Liver (tissue), 9 donors: Measurements from ENCODE around the gene NAE1. TPM values are rescaled to one million over a fixed set of nuclear protein-coding genes. Genes with fewer than 3 reads are reported as not detected.

Experiments used
- DNase-seq: peaks from one replicate; pipeline ENCODE4 v3.0.0-alpha.2; 2017; ENCODE audit warnings: low spot score
- H3K27ac ChIP-seq, 2 donors: one replicate each; pipeline ENCODE4 v1.7.0; 2013; ENCODE audit warnings: inconsistent platforms in 2 of 2, low read length in 2 of 2, control low read depth in 1 of 2, low read depth in 1 of 2, mild to moderate bottlenecking in 1 of 2
- H3K27me3 ChIP-seq, 4 donors: one replicate each; pipeline versions ENCODE4 v1.6.1 to v1.7.0; 2013; ENCODE audit warnings: low read length in 3 of 4, inconsistent platforms in 1 of 4, mild to moderate bottlenecking in 1 of 4, moderate library complexity in 1 of 4; ENCODE audit not compliant: control insufficient read depth in 4 of 4, insufficient read depth in 4 of 4
- H3K36me3 ChIP-seq, 4 donors: one replicate each; pipeline versions ENCODE4 v1.6.1 to v1.7.0; 2013; ENCODE audit warnings: low read length in 3 of 4, mild to moderate bottlenecking in 3 of 4, low read depth in 1 of 4, moderate library complexity in 1 of 4; ENCODE audit not compliant: control insufficient read depth in 4 of 4, insufficient read depth in 3 of 4
- H3K4me1 ChIP-seq, 4 donors: one replicate each; pipeline versions ENCODE4 v1.6.1 to v1.7.0; 2013; ENCODE audit warnings: low read length in 3 of 4, mild to moderate bottlenecking in 3 of 4, moderate library complexity in 1 of 4; ENCODE audit not compliant: control insufficient read depth in 4 of 4, insufficient read depth in 4 of 4
- H3K4me3 ChIP-seq, 3 donors: one replicate each; pipeline versions ENCODE4 v1.6.1 to v1.7.0; 2013; ENCODE audit warnings: low read length in 3 of 3, control low read depth in 1 of 3, low read depth in 1 of 3, mild to moderate bottlenecking in 1 of 3
- H3K9ac ChIP-seq, 2 donors: one replicate each; pipeline ENCODE4 v1.7.0; 2013; ENCODE audit warnings: low read length in 2 of 2, mild to moderate bottlenecking in 2 of 2, moderate library complexity in 2 of 2, control low read depth in 1 of 2, low read depth in 1 of 2
- H3K9me3 ChIP-seq, 4 donors: one replicate each; pipeline versions ENCODE4 v1.6.1 to v1.7.0; 2013; ENCODE audit warnings: low read length in 3 of 4; ENCODE audit not compliant: control insufficient read depth in 4 of 4
- EGR1 ChIP-seq, 2 donors: IDR thresholded peaks; 2 replicates each; pipeline ENCODE4 v1.6.1; 2016 to 2018; ENCODE audit warnings: antibody characterized with exemption in 2 of 2, low read depth in 2 of 2
- FOXA1 ChIP-seq: IDR thresholded peaks from 2 replicates; pipeline ENCODE4 v1.6.1; 2016; ENCODE audit warnings: antibody characterized with exemption
- FOXA2 ChIP-seq: IDR thresholded peaks from 2 replicates; pipeline ENCODE4 v1.6.1; 2016; ENCODE audit warnings: antibody characterized with exemption
- GABPA ChIP-seq, 2 donors: IDR thresholded peaks in 1 of 2; conservative IDR thresholded peaks in 1 of 2; 2 replicates each; pipeline ENCODE4 v1.6.1; 2016; ENCODE audit warnings: antibody characterized with exemption in 2 of 2, mild to moderate bottlenecking in 1 of 2, moderate library complexity in 1 of 2
- HNF4A ChIP-seq, 2 donors: conservative IDR thresholded peaks; 2 replicates each; pipeline ENCODE4 v1.6.1; 2016; ENCODE audit warnings: antibody characterized with exemption in 2 of 2, mild to moderate bottlenecking in 2 of 2
- HNF4G ChIP-seq: IDR thresholded peaks from 2 replicates; pipeline ENCODE4 v1.6.1; 2016; ENCODE audit warnings: antibody characterized with exemption
- JUND ChIP-seq, 2 donors: IDR thresholded peaks; 2 replicates each; pipeline ENCODE4 v1.6.1; 2016; ENCODE audit warnings: antibody characterized with exemption in 2 of 2
- NR2F2 ChIP-seq: IDR thresholded peaks from 2 replicates; pipeline ENCODE4 v1.6.1; 2016; ENCODE audit warnings: antibody characterized with exemption
- RAD21 ChIP-seq, 2 donors: IDR thresholded peaks; 2 replicates each; pipeline ENCODE4 v1.6.1; 2016; ENCODE audit warnings: antibody characterized with exemption in 2 of 2, mild to moderate bottlenecking in 2 of 2
- RXRA ChIP-seq, 2 donors: IDR thresholded peaks; 2 replicates each; pipeline ENCODE4 v1.6.1; 2017 to 2018; ENCODE audit warnings: antibody characterized with exemption in 2 of 2, mild to moderate bottlenecking in 1 of 2
- SP1 ChIP-seq: IDR thresholded peaks from 2 replicates; pipeline ENCODE4 v1.6.1; 2018; ENCODE audit warnings: antibody characterized with exemption, mild to moderate bottlenecking
- TAF1 ChIP-seq: conservative IDR thresholded peaks from 2 replicates; pipeline ENCODE4 v1.6.1; 2016; ENCODE audit warnings: antibody characterized with exemption, mild to moderate bottlenecking
- WGBS: extraction: QIAGEN DNeasy Blood & Tissue Kit; methylation state at CpG from one replicate; pipeline ENCODE4 v1.1.7; 2013; 5-methylcytosine and 5-hydroxymethylcytosine counted together
- polyA plus RNA-seq, 2 donors: library from polyadenylated mRNA; stranded (reverse) in 1 of 2; unstranded in 1 of 2; fragments of 200-250 nt in 1 of 2; fragments of >200 nt in 1 of 2; fragmentation: Nextera tagmentation in 1 of 2; extraction: Ambion mirVana in 1 of 2; gene quantifications; one replicate each; pipeline versions ENCODE4 v1.2.1 to v1.2.3, GENCODE V29; 2013 to 2015
- total RNA-seq, 2 donors: library from RNA; depleted of rRNA; stranded (reverse); fragments of >200 nt; gene quantifications; one replicate each; pipeline ENCODE4 v1.2.3, GENCODE V29; 2014
- TF ChIP-seq, protein P1 (sequence below): IDR thresholded peaks from 2 replicates; pipeline ENCODE4 v1.6.1; 2016; ENCODE audit warnings: antibody characterized with exemption
- TF ChIP-seq, protein P2 (sequence below): IDR thresholded peaks from 2 replicates; pipeline ENCODE4 v1.6.1; 2016; ENCODE audit warnings: antibody characterized with exemption, mild to moderate bottlenecking
- TF ChIP-seq, protein P3 (sequence below): fragments of 150-350 bp; IDR thresholded peaks from 2 replicates; pipeline ENCODE4 v1.5.1; 2017; ENCODE audit warnings: improper control_type of control experiment, low read depth, low read length; ENCODE audit not compliant: missing input control
- TF ChIP-seq, protein P4 (sequence below): IDR thresholded peaks from 2 replicates; pipeline ENCODE4 v1.6.1; 2016; ENCODE audit warnings: antibody characterized with exemption
- TF ChIP-seq, protein P5 (sequence below): IDR thresholded peaks from 2 replicates; pipeline ENCODE4 v1.6.1; 2016; ENCODE audit warnings: antibody characterized with exemption
- donor health status: healthy.
- donor health status: healthy.
- donor health status: healthy.
- donor health status: healthy.
- donor health status: healthy.

NAE1 gene
- total and polyA plus RNA-seq, 4 donors, result 12.3 to 26.4 (median 23.9) TPM

DNA sequence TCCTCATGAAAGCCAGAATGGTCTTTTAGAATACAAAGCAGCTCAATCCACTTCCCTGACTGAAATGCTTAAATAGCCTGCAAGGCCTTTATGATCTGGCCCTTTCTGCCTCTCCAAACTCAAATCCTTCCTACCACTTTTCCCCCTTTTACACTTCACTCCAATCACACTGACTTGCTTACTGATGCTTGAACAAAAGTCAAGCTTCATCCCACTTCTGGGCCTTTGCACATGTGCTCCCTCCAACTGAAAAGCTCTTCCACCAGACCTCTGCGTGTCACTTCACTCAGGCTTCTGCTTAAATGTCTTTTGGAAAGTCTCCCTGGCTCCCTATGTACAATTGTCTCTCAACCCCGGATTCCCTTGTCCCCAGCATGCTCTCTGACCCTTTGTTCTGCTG is 16.0 kb downstream of the NAE1 start (continued):
- TF ChIP-seq, protein P1, sequence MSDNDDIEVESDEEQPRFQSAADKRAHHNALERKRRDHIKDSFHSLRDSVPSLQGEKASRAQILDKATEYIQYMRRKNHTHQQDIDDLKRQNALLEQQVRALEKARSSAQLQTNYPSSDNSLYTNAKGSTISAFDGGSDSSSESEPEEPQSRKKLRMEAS, result no peak
- TF ChIP-seq FOXA1 (no peak), RXRA (IDR thresholded peaks at IDR 0.05) (no peak), SP1 (no peak), FOXA2 (no peak), TAF1 (no peak), JUND (IDR thresholded peaks at IDR 0.05) (no peak), RAD21 (IDR thresholded peaks at IDR 0.05) (no peak)

DNA sequence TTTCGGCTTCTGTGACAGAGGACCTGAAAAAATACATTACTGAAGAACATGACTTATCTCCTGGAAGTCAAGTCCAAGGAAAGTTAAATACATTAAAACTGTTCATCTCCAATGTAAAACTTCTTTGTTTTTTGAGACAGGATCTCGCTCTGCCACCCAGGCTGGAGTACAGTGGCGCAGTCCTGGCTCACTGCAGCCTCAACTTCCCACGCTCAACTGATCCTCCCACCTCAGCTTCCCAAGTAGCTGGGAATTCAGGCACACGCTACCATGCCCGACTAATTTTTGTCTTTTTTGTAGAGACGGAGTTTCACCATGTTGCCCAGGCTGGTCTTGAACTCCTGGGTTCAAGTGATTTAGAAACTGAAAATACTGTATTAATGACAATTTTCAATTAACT is 19.7 kb downstream of the NAE1 start:
- no peak for DNase-seq
- H3K4me3 ChIP-seq, result no peak overlapping the region
- 97% methylated on average over 7 of the region's 7 CpGs for WGBS
- H3K9ac ChIP-seq, result no peak overlapping the region
- H3K36me3 ChIP-seq, result peaks cover 2 to 48% (median 36%) of the 10 kb centered on the region in 4 donors
- no peaks in the 10 kb centered on the region for H3K9me3 ChIP-seq
- no peaks in the 10 kb centered on the region for H3K4me1 ChIP-seq
- H3K27ac ChIP-seq, result no peak overlapping the region
- no peaks in the 10 kb centered on the region for H3K27me3 ChIP-seq
- TF ChIP-seq JUND (IDR thresholded peaks at IDR 0.05) (no peak), SP1 (no peak), GABPA (IDR thresholded peaks at IDR 0.05 in 1 of 2, conservative IDR thresholded peaks at IDR 0.05 in 1 of 2) (no peak), TAF1 (no peak), RAD21 (IDR thresholded peaks at IDR 0.05) (no peak), HNF4A (conservative IDR thresholded peaks at IDR 0.05) (no peak), NR2F2 (no peak), EGR1 (IDR thresholded peaks at IDR 0.05; ENCODE audit: low read depth in 2 of 2) (no peak), FOXA2 (no peak), HNF4G (no peak), FOXA1 (no peak)
- TF ChIP-seq, protein P2, sequence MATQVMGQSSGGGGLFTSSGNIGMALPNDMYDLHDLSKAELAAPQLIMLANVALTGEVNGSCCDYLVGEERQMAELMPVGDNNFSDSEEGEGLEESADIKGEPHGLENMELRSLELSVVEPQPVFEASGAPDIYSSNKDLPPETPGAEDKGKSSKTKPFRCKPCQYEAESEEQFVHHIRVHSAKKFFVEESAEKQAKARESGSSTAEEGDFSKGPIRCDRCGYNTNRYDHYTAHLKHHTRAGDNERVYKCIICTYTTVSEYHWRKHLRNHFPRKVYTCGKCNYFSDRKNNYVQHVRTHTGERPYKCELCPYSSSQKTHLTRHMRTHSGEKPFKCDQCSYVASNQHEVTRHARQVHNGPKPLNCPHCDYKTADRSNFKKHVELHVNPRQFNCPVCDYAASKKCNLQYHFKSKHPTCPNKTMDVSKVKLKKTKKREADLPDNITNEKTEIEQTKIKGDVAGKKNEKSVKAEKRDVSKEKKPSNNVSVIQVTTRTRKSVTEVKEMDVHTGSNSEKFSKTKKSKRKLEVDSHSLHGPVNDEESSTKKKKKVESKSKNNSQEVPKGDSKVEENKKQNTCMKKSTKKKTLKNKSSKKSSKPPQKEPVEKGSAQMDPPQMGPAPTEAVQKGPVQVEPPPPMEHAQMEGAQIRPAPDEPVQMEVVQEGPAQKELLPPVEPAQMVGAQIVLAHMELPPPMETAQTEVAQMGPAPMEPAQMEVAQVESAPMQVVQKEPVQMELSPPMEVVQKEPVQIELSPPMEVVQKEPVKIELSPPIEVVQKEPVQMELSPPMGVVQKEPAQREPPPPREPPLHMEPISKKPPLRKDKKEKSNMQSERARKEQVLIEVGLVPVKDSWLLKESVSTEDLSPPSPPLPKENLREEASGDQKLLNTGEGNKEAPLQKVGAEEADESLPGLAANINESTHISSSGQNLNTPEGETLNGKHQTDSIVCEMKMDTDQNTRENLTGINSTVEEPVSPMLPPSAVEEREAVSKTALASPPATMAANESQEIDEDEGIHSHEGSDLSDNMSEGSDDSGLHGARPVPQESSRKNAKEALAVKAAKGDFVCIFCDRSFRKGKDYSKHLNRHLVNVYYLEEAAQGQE, result no peak
- TF ChIP-seq, protein P3, sequence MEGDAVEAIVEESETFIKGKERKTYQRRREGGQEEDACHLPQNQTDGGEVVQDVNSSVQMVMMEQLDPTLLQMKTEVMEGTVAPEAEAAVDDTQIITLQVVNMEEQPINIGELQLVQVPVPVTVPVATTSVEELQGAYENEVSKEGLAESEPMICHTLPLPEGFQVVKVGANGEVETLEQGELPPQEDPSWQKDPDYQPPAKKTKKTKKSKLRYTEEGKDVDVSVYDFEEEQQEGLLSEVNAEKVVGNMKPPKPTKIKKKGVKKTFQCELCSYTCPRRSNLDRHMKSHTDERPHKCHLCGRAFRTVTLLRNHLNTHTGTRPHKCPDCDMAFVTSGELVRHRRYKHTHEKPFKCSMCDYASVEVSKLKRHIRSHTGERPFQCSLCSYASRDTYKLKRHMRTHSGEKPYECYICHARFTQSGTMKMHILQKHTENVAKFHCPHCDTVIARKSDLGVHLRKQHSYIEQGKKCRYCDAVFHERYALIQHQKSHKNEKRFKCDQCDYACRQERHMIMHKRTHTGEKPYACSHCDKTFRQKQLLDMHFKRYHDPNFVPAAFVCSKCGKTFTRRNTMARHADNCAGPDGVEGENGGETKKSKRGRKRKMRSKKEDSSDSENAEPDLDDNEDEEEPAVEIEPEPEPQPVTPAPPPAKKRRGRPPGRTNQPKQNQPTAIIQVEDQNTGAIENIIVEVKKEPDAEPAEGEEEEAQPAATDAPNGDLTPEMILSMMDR, result no peak
- TF ChIP-seq, protein P1, result no peak
- TF ChIP-seq, protein P4, sequence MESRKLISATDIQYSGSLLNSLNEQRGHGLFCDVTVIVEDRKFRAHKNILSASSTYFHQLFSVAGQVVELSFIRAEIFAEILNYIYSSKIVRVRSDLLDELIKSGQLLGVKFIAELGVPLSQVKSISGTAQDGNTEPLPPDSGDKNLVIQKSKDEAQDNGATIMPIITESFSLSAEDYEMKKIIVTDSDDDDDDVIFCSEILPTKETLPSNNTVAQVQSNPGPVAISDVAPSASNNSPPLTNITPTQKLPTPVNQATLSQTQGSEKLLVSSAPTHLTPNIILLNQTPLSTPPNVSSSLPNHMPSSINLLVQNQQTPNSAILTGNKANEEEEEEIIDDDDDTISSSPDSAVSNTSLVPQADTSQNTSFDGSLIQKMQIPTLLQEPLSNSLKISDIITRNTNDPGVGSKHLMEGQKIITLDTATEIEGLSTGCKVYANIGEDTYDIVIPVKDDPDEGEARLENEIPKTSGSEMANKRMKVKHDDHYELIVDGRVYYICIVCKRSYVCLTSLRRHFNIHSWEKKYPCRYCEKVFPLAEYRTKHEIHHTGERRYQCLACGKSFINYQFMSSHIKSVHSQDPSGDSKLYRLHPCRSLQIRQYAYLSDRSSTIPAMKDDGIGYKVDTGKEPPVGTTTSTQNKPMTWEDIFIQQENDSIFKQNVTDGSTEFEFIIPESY, result no peak
- TF ChIP-seq, protein P5, sequence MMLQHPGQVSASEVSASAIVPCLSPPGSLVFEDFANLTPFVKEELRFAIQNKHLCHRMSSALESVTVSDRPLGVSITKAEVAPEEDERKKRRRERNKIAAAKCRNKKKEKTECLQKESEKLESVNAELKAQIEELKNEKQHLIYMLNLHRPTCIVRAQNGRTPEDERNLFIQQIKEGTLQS, result no peak
